GM21717 (cell line): ENCODE measurements around the gene DISC1.

ENCODE experiments used
- ATAC-seq: cut with Tn5 transposase; IDR thresholded peaks from one replicate; pipeline ENCODE4 v1.9.1; 2021; ENCODE audit warnings: mild to moderate bottlenecking, moderate library complexity; ENCODE audit not compliant: unreplicated experiment

DISC1 gene

DNA sequence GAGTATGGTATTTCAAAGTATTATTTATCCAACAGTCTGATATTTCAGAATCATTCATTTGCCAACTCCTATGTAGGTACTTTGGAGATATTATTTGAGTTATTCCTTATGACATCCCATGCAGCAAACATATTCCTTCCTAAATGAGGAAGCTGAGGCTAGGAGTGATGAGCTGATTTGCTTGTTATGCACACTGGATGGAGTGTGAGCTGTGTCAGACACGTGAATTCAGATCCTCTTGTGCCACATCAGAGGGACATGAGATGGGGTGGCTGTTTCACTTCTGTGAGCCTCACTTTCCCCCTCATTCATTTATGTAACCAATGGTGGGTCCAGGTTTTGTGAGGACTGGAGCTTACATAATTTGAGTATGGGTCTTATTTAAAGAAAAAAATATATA, 215.9 kb downstream of the DISC1 start:
- no peak for ATAC-seq

DNA sequence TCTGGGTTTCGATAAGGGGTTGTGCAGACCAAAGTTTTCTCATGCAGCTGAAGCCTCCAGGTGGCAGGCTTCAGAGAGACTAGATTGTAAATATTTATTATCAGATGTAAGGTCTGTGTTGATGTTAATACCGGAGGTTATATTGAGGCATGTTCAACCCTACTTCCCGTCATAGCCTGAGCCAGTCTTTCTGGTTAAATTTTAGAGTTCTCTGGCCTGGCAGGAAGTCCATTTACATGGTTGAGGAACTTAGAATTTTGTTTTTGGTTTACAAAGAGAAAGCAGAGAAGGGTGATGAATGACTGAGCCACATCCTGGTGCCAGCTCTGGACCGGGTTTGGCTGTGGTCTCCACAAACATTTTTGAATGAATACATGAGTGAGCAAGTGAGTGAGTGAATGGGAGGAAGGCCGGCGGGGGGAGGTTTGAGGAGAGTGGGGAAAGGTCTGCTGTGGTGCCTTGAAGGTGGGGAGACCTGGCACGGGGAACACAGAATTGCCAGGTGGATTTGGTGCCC, 218.5 kb downstream of the DISC1 start:
- no peak for ATAC-seq

DNA sequence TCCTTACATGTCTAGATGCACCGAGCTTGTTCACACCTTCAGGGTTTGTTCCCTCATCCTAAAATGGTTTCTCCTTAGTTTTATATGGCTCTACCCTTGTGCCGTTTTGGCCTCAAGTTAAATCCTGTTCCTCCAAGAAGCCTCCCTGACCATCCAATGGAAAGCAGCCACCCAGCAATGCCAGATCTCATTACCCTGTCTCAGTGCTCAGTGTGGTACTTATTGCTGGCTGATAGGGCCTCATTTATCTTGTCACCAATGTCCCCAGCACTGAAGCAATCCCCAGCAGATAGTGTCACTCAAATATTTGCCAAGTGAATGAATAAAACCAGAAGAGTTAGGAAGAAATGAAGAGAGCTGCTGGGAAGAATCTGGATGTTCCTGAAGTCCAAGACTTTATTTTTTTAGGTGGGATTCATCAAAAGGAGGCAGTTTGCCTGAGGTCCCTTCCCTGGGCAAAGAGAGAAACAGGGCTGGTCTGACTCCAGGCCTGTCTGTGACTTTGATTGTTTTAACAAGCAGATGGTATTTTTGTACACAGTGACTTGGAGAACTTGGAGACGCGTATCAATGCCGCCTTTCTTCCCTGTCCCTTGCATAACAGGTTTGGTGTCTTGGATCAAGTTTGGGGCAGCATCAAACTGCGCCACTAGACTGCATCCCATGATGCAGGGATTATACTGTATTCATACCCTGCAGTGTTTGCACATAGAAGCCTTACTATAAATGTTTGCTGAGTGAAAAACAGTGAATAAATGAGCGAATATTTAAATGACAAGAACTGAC, 221.2 kb downstream of the DISC1 start:
- no peak for ATAC-seq

DNA sequence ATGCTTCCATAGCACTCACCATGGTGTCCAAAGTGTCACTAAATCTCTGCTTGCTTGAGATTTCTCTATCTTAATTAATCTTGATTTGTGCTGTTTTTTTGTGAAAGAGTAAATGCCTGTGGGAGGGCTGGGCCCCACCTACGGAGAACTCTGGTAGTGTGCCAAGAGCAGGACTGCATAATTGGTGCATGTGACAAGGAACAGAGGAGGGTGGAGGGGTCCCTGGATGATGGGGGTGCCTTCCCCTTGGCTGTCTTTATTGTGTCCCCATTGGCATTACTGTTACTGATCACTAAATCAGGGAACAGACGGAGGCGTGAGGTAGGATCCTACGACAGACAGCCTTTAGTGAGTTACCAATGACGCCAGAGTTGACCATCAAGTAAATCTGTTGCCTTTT, 223.4 kb downstream of the DISC1 start:
- ATAC-seq: no peak

DNA sequence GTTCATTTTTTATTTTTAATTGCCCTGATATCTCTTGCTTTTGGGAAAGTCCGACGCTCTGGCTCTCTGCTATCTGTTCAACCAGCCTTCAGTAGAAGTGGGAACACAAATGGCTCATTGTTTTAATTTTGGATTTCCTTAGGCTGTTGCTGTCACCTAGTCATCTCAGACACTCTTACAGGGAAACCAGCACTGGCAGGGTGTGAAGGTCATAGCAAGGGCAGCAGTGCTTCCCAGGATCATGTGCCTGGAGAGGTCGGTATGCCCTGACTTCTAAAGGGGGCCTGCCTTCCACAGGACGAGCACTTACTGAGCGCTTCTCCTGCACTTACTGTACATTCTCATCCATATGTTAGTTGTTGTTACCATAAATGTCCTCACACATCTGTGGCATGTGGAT, 224.2 kb downstream of the DISC1 start:
- no peak for ATAC-seq

DNA sequence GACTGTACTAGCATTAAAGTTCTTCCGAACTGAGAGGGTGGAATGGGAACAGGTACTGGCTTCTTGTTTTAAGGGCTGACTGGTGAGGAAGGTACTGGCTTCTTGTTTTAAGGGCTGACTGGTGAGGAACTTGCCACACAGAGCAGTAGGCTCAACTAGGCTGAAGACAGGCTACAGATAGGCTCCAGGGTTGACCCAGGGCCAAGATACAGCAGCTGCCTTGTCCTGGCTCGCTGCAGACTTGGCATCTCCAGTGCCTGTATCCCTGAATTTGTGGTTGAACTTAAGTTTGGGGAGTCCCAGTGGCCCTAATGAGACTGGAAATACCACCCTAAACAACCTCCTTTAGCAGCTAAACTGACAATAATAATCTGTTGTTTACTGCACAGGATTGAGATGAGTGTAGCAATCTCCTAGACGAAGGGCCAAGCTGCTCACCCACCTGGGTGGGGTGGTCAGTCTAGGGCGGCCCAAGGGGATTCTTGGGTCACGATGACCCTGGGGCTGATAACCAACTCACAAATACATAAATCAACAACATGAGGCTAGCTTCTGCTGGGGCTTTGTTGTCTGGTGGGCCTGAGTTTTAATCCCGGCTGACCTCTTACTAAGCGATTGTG, 227.1 kb downstream of the DISC1 start:
- ATAC-seq: no peak

DNA sequence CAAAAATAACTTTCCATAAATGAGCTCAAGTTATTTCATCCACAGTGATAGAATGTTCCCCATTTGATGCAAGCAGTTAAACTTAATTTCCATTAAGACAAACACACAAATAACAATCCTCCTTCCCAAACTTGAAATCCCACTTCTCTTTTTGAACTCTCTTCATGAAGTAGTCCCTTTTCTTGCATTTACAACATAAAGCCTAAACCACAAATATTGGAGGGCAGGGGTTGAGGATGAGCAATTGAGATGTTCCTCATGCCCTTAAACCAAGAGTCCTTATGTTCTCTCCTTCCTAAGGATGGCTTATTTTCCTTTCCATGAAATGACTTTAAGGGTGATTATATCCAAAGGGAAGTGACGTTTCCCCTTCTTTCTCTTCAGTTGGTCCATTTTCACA, 228.8 kb downstream of the DISC1 start:
- ATAC-seq: no peak

DNA sequence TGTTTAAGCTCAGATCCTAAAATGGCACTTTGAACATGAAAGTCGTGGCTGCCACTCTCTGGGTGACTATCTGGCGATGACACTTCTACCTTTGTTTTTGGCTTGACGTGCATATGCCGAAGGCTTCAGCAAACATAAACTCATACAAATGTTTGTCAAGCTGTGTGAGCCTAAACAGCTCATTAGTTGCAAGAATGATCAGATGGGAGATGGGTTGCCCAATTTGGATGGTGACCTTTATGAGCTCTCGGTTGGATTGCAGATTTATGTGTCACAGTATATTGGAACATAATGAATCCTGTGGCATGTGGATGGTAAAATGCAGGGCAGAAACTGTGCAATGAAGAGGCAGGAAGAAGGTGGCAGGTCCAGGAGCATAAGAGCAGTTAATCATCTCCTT, 229.3 kb downstream of the DISC1 start:
- no peak for ATAC-seq

DNA sequence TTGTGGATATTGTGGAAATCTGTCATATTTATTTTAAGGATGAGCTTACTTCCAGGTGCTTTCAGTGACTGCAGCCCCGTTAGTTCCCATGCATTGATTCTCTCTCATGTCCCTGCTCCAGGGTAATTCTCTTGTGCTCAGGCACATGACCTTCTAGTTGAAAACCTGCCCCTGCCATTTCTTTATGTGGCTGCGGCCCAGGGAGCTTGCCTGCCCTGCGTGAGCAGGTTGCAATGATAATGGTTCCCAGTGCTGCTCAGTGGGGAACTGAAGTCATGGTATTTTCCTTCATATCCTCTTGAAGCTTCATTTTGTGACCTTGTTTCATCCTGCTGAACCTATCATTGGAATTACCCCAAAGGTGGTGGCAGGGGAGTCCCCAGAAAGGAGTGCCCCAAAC, 229.8 kb downstream of the DISC1 start:
- ATAC-seq: no peak

DNA sequence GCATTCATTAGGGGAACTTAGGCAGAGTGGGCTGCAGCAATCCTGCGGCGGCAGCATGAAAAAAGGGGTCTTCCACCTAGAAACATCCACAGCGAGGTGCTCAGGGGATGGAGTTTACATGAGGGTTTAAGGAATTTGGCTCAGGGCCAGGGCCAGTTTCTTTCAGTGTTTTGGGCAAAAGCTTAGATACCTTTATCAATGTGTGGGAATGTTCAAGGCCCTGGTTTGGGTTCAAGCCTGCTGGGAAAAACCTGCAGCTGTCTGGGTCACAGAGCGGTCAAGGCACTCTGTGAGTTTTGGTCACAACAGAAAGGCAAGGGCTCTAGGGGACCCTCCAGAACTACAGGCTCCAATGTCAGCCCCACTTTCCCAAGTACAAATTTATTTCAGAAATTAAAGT, 230.3 kb downstream of the DISC1 start:
- no peak for ATAC-seq

DNA sequence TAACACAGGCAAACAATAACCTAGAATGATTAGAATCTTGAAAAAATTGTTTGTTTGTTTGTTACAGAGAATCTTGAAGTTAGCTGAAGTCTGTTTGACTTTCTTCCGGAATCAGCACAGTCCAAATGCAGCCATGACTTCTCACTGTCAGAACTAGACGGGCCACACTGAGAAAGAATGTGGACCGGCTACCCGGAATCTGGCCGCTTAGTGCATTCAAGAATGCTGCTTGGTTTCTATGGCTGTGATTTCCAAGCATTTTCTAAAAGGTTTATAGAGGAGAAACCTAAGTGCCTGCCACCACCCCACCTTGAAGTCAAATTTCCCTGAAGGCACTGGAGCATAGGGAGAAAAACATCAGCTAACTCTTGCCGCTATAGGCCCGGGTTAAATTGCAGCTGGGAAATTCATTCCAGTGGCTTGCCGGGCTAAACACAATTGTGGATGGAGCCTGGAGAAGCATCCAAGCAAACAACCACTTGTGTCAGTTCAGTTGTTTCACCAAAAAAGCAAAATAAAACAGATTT, 231.1 kb downstream of the DISC1 start:
- ATAC-seq: no peak

DNA sequence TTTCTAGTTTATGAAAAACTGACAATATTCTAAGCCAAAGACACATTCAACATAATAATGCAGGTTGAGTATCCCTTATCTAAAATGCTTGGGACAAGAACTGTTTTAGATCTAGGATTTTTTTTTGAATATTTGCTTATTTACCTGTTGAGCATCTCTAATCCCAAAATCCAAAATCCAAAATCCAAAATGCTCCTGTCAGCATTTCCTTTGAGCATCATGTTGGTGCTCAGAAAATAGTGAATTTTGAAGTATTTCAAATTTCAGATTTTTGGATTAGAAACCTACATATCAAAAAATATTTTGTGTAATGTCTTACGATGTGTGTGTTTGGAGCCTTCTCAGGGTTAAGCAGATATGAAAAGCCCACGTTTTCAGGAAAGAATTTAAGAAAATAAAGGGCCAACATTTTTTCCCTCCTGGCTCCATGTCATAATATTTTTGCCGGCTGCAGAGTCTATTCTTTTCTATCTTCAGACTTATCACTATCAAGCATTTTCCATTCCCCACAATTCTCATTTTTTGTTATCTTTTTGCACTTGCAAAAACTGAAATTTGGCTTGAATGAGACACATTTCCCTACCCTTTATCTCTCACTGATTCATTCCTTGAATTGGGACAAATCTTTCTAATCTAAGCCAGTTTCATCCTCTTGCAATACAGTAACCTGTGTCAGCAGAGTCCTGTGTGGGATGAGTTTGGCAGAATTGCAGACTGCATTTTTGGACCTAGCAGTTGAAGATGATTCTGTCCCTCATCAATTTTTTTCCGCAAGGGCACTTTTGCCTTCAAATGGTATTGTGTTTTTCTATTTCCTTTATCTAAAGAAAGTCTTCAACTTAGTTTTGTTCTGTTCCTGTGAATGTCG, 233.9 kb downstream of the DISC1 start:
- ATAC-seq: no peak

DNA sequence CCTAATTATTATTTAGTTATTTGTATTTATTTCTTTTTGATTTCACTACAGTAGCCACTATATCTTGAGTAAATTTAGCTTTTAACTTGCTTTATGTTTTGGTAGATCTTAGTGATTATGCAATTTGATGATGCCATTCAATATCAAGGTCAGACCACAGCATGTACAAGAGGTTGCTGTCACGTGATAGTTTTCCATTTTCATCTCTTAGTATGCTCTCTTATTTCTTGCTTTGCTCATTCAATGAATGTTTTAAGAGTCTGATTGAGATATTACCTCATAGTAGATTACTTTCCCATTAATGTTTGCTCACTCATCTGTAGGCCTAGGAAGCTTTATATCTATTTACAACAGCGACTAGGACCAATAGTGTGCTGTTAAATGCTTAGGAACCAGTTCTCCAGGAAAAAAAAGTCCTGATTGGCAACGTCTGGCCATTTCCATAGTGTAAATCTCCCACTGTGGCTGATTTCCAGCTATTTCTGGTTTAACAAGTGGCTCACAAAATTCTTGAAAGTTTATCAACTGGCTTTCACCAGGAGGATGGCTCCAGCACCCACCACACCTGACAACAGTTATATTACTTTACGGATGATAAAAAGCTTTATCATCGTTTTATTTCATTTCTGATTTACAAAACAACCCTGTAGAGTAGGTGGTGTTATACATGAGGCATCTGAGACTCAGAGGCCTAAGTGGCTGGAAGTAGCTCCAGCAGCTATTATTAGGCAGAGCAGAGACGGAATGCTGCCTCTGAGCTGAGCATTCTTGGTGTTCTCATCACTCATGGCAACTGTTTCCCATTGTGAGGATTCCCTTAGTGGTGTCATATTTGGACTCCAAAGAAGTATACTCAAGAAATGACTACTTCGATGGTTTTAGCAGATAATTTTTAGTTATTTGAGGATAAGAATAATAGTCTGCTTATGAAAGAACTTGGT, 235.2 kb downstream of the DISC1 start:
- no peak for ATAC-seq

DNA sequence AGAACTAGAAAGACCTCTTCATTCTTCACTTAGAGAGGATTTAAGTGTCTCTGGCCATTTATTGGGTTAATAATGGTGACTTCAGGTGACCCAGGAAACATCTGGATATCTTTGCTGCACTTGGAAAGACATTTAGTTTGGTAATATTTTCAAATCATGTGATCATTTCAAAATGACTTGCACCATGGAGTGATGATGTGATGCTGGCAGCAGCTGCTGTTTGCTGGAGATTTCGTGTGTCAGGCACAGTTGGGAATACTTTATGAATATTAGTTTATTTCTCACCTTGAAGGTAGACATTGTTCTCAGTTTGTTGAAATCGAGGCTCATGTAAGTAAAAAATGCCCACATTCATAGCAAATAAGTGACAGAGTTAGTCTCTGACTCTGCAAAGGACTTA, 236.0 kb downstream of the DISC1 start:
- ATAC-seq: no peak

DNA sequence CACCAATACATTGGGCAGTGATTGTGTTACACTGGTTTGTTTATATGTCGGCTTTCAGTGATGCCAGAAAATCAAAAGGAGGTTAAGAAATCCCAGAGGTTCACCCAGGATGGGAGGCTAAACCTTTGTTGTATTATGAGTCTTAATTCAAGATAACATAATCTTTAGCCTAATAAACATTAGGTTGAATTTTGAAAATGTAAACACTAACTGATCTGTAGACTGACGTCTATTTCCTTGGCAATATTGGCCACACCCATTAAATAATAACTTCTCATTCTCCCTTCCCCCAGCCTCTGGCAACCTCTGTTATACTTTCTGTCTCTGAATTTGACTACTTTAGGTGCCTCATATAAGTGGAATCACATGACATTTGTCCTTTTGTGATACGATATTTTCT, 238.7 kb downstream of the DISC1 start:
- no peak for ATAC-seq

DNA sequence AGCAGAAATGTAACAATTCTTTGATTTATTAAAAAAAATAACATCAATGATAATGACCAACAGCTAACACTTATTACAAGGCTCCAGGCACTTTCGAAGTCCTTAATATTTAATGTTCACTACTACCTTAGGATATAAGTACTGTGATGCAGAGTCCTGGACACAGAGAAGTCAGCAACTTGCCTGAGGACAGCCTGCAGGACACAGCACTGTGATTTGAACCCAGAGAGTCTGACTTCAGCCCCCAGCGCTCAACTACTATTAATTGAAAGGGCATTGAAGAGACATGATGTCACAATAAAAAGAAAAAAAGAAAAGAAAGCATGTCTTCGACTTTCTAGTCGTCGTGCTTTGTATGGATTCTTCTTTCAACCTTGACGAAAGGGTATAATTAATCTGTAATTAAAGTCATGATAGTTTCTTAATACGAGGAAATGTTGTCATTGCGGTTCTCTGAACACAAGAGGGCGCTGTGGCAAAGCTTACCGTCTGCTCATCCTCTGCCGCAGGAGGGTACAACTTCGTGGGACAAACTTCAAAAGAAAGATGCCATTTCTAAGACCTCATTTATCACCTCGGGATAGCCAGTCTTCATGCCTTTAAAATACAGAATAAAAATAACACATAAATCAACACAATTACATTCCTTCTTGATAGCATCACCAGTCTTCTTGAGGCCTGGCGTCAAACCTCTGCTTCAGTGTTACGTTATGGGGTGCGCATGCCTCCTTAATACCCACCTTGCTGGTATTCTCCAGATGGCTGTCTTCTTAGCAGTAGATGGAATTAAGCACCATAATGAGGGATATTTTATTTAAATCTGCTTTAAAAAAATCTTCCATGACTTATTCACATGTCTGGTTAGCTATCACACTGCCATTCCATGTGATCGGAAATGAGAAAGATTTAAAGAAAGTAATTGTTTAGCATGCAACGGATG, 240.1 kb downstream of the DISC1 start:
- no peak for ATAC-seq

DNA sequence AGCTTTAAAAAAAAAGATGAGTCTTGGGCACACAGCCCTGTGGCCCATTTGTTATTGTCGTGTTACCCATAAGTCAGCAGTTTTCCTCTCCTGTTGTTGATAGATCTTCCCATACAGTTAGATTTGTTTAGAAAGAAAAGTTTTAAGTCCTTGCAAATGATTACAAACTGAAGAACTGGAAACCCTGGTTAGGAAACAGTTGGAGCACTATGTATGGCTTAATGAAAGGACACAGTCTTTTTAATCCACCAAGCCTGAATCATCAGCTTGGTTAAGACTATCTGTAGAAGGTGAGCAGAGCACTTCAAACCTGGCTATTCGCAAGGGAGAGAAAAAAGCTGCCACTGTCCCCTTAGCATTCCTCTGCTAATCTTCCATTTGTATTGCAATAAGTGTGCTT, 241.0 kb downstream of the DISC1 start:
- no peak for ATAC-seq

DNA sequence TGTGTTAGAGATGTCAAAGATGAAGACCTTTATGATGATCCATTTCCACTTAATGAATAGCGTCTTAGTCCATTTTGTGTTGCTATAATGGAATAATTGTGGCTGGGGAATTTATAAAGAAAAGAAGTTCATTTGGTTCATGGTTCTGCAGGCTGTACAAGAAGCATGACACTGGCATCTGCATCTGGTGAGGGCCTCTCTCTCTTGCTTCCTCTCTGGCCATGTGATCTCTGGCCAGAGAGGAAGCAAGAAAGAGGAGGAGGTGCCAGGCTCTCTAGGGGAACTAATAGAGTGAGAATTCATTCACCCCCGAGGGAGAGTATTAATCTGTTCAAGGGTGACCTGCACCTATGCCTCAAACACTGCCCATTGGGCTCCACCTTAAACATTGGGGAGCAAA, 242.8 kb downstream of the DISC1 start:
- no peak for ATAC-seq

DNA sequence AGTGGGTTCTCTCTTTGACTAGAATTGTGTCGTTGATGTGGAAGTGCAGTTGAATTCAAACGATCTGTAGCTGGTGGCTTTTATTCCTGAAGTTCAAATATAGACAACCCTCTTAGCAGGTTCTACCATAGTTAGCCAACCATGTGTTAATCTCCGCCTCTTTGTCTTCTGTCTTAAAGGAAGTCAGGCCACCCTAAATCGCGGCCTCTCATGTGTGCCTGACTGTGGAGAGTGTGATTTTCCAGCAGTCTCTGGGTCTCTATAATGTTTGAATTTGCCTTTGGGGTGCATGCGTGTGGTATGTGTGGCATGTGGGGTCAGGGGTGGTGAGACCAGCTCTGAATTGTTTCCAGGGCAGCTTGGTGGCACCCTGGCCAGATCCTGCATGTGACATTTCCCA, 244.9 kb downstream of the DISC1 start:
- ATAC-seq: no peak
